Stimulated activated naive CD8-positive, alpha-beta T cell treated with anti-CD3 and anti-CD28 coated beads, Interleukin-15, amount 100 ng/mL, for 72 hours (primary cell): ENCODE results near the gene UNG.

Experiments
- ATAC-seq: fragments of 150-1000 bp; cut with Tn5 transposase; 2 replicates; pipeline ENCODE4 v1.10.0; 2021; ENCODE audit warnings: mild to moderate bottlenecking, moderate library complexity
- DNase-seq, 2 donors: peaks; one replicate each; pipeline ENCODE4 v3.0.0; 2021 to 2022
- H3K27ac Mint-ChIP-seq, 2 donors: one replicate each; pipeline ENCODE4 v1.8.0; 2022; ENCODE audit warnings: mild to moderate bottlenecking in 2 of 2, mixed read lengths in 2 of 2, moderate library complexity in 2 of 2
- H3K27me3 Mint-ChIP-seq: one replicate; pipeline ENCODE4 v1.8.0; 2022; ENCODE audit warnings: mixed read lengths
- H3K4me1 Mint-ChIP-seq: one replicate; pipeline ENCODE4 v1.8.0; 2022; ENCODE audit warnings: mild to moderate bottlenecking, mixed read lengths
- H3K4me3 Mint-ChIP-seq, 2 donors: one replicate each; pipeline ENCODE4 v1.8.0; 2022; ENCODE audit warnings: mild to moderate bottlenecking in 2 of 2, mixed read lengths in 2 of 2, moderate library complexity in 1 of 2
- H3K9me3 Mint-ChIP-seq, 2 donors: one replicate each; pipeline ENCODE4 v1.8.0; 2022; ENCODE audit warnings: mixed read lengths in 2 of 2

The UNG gene

DNA sequence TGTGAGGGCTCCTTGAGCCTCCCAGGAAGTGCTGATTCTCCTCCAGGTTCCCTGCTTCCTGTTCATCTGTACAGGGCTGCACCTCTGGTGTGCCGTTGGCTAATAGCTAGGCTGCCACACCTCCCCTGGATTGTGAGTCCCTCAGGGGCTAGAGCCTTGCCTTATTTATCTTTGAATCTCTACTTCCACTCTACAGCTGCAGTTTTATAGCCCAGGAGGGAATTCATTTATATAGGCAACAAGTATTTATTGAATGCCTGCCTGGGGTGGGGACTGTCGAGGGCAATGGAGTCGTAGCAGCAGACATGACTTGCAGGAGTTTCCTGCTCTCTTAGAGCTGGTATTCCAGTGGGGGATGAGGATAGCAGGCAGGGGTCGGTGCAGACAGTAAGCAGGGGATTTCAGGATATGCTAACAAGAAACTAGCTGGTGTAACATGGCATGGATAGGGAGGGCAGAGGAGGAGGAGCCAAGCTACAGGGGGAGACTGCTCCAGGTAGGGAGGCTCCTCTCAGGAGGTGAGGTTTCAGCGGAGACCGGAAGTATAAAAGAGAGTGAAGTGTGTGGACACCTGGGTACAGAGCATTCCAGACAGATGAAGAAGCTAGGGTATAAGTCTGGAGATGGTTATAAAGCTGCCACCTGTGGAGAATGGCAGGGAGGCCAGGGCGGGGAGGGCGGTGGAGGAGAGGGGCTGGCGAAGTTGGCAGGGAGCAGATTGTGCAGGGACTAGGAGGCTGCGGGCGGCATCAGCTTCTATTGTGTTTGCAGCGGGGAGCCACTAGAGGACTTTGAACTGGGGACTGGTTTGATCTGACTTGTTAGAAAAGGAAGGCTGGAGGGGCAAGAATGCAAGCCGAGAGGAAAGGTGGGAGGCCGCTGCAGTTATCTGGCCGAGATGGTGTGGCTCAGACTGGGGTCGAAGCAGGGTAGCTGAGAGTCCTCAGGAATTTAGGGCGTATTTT, 27.8 kb upstream of the UNG start:
- H3K27me3 Mint-ChIP-seq = no peaks in the 10 kb centered on the region
- H3K4me3 Mint-ChIP-seq = no peak overlapping the region
- H3K4me1 Mint-ChIP-seq = no peaks in the 10 kb centered on the region
- no peaks in the 10 kb centered on the region for H3K9me3 Mint-ChIP-seq
- DNase-seq = no peak
- peak overlapping the region; percentile 20 to 59 for H3K27ac Mint-ChIP-seq
- ATAC-seq = no peak

DNA sequence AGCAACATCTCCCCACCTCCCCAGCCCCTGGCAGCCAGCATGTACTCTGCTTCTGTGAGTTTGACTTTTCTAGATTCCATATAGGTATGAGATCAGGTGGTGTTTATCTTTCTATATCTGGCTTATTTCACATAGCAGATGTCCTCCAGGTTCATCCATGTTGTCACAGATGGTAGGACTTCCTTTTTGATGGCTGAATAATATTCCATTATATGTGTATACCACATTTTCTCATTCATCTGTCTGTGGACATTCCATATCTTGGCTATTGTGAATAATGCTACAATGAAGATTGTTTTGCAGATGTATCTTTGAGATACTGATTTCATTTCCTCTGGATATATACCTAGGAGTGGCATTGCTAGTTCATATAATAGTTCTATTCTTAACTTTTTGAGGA, 22.5 kb upstream of the UNG start:
- ATAC-seq (no peak), DNase-seq (no peak)
- H3K27ac Mint-ChIP-seq = no peak overlapping the region
- no peak overlapping the region for H3K4me3 Mint-ChIP-seq
- H3K27me3 Mint-ChIP-seq = no peaks in the 10 kb centered on the region
- H3K4me1 Mint-ChIP-seq = no peaks in the 10 kb centered on the region
- peaks cover 0 to 8% of the 10 kb centered on the region in 2 donors for H3K9me3 Mint-ChIP-seq

DNA sequence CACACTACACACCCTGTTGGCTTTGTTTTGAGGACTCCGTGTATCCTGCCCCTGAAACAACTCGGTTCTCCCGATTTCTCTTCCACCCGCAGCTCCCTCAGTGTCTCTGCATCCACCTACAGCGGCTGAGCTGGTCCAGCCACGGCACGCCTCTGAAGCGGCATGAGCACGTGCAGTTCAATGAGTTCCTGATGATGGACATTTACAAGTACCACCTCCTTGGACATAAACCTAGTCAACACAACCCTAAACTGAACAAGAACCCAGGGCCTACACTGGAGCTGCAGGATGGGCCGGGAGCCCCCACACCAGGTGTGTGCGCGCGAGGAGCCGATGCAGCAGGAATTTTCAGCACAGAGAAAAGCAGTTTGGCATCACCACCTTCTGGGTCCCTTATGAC, 14.6 kb upstream of the UNG start:
- no peak for ATAC-seq
- no peaks in the 10 kb centered on the region for H3K4me1 Mint-ChIP-seq

DNA sequence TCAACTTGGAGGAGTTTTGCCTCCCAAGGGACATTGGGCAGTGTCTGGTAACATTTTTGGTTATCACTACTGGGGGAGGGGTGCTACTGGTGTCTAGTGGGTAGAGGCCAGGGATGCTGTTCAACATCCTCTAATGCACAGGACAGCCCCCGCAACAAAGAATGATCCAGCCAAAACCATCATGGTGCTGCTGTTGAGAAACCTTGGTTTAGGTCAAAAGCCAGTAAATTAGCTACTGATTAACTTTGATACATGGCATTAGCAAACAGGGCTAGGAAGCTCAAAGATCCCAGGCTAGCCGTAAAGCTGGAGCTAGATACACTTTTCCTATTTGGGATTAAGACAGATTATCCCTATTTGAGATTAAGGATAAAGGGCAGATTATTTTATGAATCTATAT, 13.0 kb upstream of the UNG start:
- Mint-ChIP-seq H3K4me3 (no peak overlapping the region), H3K4me1 (peaks cover 4% of the 10 kb centered on the region), H3K27me3 (no peaks in the 10 kb centered on the region), H3K27ac (no peak overlapping the region), H3K9me3 (peaks cover 0 to 3% of the 10 kb centered on the region in 2 donors)
- ATAC-seq = no peak
- DNase-seq = no peak

More for the DNA sequence above, 14.6 kb upstream of the UNG start:
- DNase-seq = no peak
- H3K4me3 Mint-ChIP-seq = no peak overlapping the region
- peaks cover 0 to 8% of the 10 kb centered on the region in 2 donors for H3K9me3 Mint-ChIP-seq
- H3K27me3 Mint-ChIP-seq = no peaks in the 10 kb centered on the region
- no peak overlapping the region for H3K27ac Mint-ChIP-seq

DNA sequence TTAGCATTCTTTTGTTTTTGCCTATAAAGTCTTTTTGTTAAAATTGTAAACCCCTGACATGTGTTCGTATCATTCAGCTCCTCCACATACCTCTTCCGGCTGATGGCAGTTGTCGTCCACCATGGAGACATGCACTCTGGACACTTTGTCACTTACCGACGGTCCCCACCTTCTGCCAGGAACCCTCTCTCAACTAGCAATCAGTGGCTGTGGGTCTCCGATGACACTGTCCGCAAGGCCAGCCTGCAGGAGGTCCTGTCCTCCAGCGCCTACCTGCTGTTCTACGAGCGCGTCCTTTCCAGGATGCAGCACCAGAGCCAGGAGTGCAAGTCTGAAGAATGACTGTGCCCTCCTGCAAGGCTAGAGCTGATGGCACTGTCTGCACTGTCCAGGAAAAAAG, 11.8 kb upstream of the UNG start:
- Mint-ChIP-seq H3K4me3 (no peak overlapping the region), H3K9me3 (no peaks in the 10 kb centered on the region), H3K4me1 (peaks cover 16% of the 10 kb centered on the region), H3K27ac (peak overlapping the region in 1 of 2 donors; percentile 13), H3K27me3 (no peaks in the 10 kb centered on the region)
- ATAC-seq (no peak), DNase-seq (no peak)

DNA sequence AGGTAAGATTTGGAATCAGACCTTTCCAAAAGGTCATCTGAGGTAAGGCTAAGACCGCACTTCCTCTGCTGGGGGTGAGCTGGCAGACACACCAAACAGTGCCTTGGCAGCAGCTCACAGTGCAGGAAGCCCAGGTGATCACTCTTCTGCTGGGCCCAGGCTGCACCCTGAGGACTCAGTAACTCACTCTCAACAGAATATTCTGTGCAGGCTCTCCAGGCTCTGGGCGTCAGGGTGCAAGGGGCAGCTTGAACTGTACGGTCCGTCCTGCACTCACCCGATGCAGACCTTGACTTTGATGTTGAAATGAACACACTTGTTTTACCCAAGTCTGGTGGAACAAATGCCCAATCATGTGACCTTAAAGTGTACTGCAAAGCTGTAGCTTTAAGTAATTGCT, 10.1 kb upstream of the UNG start:
- DNase-seq (no peak), ATAC-seq (no peak)
- Mint-ChIP-seq H3K9me3 (no peaks in the 10 kb centered on the region), H3K4me3 (no peak overlapping the region), H3K4me1 (peaks cover 33% of the 10 kb centered on the region), H3K27me3 (no peaks in the 10 kb centered on the region), H3K27ac (no peak overlapping the region)

DNA sequence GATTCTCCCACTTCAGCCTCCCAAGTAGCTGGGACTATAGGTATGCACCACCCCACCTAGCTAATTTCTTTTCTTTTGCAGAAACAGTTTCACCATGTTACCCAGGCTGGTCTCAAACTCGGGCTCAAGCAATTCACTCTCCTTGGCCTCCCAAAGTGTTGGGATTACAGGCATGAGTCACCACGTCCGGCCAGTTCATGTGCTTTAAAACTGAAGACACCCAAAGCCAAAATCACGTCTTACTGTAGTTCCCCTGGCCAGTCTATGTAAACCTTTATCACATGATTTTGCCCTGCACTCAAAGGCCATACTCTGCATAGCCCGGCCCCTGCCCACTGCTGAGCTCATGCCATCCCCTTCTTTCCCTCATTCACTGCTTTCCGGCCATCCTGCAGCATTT, 8.6 kb upstream of the UNG start:
- peaks cover 48% of the 10 kb centered on the region for H3K4me1 Mint-ChIP-seq
- ATAC-seq (no peak), DNase-seq (no peak)
- peak overlapping the region in 1 of 2 donors; percentile 31 for H3K27ac Mint-ChIP-seq
- H3K27me3 Mint-ChIP-seq = no peaks in the 10 kb centered on the region
- no peak overlapping the region for H3K4me3 Mint-ChIP-seq
- H3K9me3 Mint-ChIP-seq = no peaks in the 10 kb centered on the region

DNA sequence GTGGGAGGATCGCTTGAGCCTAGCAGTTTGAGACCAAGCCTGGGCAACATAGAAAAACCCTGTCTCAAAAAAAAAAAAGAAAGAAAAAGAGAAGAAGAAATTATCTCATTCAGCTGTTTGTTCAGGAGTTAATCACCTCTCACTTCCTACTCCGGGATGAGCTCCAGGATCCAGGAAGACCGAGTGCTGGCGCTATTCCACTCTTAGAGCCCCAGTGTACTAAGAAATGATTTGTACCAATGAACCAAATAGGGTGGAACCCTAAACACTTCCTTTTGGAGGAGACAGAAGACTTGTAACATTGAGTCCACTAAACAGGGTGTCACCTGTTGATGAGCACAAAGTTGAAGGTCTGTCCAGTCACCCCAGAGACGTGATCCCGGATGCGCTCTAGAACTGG, 7.7 kb upstream of the UNG start:
- Mint-ChIP-seq H3K27me3 (no peaks in the 10 kb centered on the region), H3K27ac (peak overlapping the region in 1 of 2 donors; percentile 5), H3K4me1 (peaks cover 54% of the 10 kb centered on the region), H3K4me3 (no peak overlapping the region), H3K9me3 (no peaks in the 10 kb centered on the region)
- DNase-seq (no peak), ATAC-seq (no peak)

DNA sequence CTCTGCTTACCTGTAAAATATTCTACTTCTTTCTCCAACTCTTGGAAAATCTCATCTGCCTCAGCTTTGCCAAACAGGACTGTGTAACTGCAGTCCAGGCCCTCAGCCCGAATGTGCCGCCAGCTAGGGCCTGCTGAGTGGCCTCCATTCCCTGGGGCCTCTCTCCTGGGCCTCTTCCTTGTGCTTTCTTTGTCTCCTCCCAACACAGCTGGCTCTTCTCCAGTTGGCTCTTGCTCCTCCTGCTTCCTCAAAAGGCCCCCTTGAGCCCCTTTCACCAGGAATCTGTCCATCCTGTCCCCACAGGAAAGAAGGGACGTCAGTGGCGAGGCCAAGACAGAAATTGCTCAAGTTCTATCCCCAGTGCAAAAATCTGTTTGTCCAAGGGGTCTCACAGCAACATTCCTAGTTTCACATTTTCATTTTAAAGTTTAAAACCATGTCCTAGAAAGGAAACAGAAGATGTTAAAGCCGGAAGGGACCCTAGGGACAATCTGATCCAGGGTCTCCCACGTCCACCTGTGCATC, 4.8 kb upstream of the UNG start:
- DNase-seq (no peak), ATAC-seq (no peak)
- H3K27ac Mint-ChIP-seq = peak overlapping the region; percentile 96
- H3K9me3 Mint-ChIP-seq = no peaks in the 10 kb centered on the region
- no peaks in the 10 kb centered on the region for H3K27me3 Mint-ChIP-seq
- peaks cover 54% of the 10 kb centered on the region for H3K4me1 Mint-ChIP-seq
- H3K4me3 Mint-ChIP-seq = peak overlapping the region; percentile 91 to 93

DNA sequence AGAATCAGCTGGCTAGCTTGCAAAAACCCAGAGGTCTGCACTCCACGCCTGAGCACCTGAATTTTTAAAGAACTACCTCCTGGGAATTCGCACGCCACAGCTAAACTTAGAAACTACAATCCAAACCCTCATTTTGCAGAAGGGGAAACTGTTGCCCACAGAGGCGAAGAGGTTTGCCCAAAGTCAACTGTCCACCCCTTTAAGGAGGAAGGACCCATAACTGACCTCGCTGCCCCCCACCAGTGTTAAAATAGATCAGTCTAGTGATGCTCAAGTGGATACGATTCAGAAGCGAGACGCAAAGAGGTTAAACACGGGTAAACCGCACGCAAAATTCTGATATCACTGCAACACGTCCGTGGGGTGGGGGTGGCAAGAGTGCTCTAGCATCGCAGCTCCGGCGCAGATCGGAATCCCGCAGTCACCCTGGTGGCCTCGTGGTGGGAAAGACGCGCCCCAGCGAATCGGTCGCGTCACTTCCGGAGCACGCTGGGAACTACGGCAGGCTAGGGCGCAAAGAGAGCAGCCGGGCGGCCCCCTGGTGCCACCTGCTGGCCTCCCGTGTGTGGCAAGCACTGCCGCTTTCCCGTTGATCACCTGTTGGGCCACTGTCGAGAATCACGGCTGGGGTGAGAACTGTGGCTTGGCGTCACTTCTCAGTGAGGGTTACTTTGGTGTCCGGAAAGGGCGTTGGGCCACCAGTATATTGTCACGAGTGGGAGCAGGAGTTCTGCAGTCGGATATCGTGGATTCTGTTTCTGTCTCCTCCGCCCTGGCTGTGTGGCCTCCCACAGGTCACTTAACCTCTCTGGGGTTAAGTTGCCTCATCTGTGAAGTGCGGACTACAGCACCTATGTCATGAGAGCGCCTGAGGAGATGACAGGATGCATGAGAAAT, 4.1 kb upstream of the UNG start, which contains the start of gene ALKBH2:
ALKBH2 (minus strand) TSS at position 451 of the 897 bp plus-strand sequence. CDS start 686 bp downstream, outside the sequence.
- DNase-seq (peak; percentile 91 to 95), ATAC-seq (peak; percentile 82)
- H3K9me3 Mint-ChIP-seq = no peaks in the 10 kb centered on the region
- no peaks in the 10 kb centered on the region for H3K27me3 Mint-ChIP-seq
- peak within 1 kb of the TSS; percentile 91 to 93 for H3K4me3 Mint-ChIP-seq
- H3K4me1 Mint-ChIP-seq = peaks cover 54% of the 10 kb centered on the region
- peak within 1 kb of the TSS; percentile 96 for H3K27ac Mint-ChIP-seq

DNA sequence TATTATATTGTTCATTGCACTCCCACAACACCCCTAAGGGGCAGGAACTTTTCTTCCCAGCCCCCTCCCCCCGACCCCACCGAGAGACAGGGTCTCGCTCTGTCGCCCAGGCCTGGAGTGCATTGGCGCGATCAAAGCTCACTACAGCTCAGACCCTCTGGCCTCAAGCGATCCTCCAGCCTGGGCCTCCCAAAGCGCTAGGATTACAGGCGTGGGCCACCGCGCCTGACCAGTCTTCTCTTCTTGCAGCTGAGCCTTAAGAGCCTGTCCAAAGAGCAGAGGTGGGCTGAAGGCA, 310 bp upstream of the UNG start:
- H3K4me3 Mint-ChIP-seq = peak overlapping the region; percentile 82 to 96
- no peak for DNase-seq
- H3K27me3 Mint-ChIP-seq = no peaks in the 10 kb centered on the region
- H3K9me3 Mint-ChIP-seq = no peaks in the 10 kb centered on the region
- no peak for ATAC-seq
- peaks cover 46% of the 10 kb centered on the region for H3K4me1 Mint-ChIP-seq
- H3K27ac Mint-ChIP-seq = no peak overlapping the region

DNA sequence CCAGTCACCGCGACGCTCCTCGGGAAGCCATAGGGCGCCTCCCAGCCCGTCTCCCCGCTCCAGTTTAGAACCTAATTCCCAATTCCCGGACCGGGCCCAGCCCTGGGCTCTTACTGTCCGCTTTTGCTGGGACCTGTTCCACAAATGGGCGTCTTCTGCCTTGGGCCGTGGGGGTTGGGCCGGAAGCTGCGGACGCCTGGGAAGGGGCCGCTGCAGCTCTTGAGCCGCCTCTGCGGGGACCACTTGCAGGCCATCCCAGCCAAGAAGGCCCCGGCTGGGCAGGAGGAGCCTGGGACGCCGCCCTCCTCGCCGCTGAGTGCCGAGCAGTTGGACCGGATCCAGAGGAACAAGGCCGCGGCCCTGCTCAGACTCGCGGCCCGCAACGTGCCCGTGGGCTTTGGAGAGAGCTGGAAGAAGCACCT, 797 bp downstream of the UNG start:
- Mint-ChIP-seq H3K4me1 (peaks cover 35% of the 10 kb centered on the region), H3K27me3 (no peaks in the 10 kb centered on the region), H3K27ac (peak overlapping the region; percentile 93 to 99), H3K9me3 (no peaks in the 10 kb centered on the region), H3K4me3 (peak overlapping the region; percentile 82 to 96)
- DNase-seq = no peak
- ATAC-seq = peak; percentile 27

DNA sequence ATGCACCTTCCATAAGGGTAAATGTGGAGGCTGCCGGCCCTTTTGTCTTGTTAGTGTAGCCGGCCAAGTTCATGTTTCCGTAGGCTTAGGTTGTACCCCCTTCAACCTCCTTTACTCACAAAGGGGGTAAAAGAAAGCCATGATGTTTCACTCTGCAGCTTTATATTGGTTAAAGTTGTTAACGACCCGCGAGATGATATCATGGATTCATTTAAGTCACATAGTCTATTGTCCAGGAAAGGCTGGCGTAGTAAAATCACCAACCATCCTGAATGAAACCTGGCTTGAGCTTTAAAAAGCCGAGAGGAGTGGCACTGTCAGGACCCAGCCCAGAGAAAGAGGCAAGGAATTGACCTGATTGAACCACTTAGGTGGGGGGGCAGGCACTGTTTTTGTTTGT, 1.3 kb downstream of the UNG start:
- ATAC-seq = no peak

DNA sequence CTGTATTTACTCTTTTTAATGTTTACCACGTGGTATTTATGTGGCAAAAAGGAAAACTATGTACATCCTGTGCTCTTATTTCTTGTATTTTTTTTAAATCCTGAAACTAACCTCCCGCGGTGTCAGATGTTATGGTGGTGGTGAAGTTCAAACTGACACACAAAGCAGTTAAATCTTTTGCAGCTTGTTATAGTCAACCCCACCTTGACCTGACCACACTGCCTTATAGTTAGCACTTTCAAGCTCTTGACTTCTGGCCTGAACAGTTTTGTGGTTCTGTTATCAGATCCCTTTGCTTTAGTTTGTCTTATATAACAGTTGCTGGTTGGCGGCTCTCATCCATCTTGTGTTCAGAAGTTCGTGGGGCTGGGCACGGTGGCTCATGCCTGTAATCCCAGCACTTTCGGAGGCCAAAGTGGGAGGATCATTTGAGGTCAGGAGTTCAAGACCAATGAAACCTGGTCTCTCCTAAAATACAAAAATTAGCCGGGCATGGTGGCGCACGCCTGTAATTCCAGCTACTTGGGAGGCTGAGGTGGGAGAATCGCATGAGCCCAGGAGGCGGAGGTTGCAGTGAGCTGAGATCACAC, 2.1 kb downstream of the UNG start:
- no peaks in the 10 kb centered on the region for H3K9me3 Mint-ChIP-seq
- no peaks in the 10 kb centered on the region for H3K27me3 Mint-ChIP-seq
- H3K4me1 Mint-ChIP-seq = peaks cover 23% of the 10 kb centered on the region
- no peak for ATAC-seq
- no peak for DNase-seq
- peak overlapping the region; percentile 82 to 96 for H3K4me3 Mint-ChIP-seq
- H3K27ac Mint-ChIP-seq = peak overlapping the region in 1 of 2 donors; percentile 76

More for the DNA sequence above, 1.3 kb downstream of the UNG start:
- Mint-ChIP-seq H3K9me3 (no peaks in the 10 kb centered on the region), H3K4me3 (peak overlapping the region; percentile 82 to 96), H3K27ac (peak overlapping the region in 1 of 2 donors; percentile 74), H3K4me1 (peaks cover 30% of the 10 kb centered on the region), H3K27me3 (no peaks in the 10 kb centered on the region)
- DNase-seq = no peak

DNA sequence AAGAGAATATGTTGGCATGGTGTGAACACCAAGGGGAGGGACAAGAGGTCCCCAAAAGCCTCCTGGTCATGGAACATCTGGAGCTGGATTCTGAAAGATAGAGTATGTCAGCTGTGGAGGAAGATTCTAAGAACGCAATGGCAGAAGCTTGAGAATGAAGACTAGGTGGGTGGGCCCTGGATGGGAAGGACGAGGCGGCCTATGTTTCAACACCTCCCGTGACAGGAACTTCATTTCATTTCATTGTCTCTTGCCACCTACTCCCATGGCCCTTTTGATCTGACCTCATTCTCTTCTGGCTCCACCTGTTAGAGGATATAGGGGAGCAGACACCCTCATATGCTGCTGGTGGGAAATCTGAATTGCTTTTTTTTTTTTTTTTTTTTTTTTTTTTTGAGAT, 3.3 kb downstream of the UNG start:
- H3K27ac Mint-ChIP-seq = no peak overlapping the region

More for the DNA sequence above, 3.3 kb downstream of the UNG start:
- no peak for DNase-seq
- Mint-ChIP-seq H3K27me3 (no peaks in the 10 kb centered on the region), H3K4me1 (peaks cover 23% of the 10 kb centered on the region), H3K9me3 (no peaks in the 10 kb centered on the region), H3K4me3 (no peak overlapping the region)
- ATAC-seq = no peak
